ENCODE measurements around the gene RNF187. TPM values are rescaled to one million over a fixed set of nuclear protein-coding genes. Genes with fewer than 3 reads are reported as not detected.

RNF187 gene
- polyA plus RNA-seq, 2 of the 4 experiments (the other 2 are of a cell fraction): 64.5 to 82.8 TPM

DNA sequence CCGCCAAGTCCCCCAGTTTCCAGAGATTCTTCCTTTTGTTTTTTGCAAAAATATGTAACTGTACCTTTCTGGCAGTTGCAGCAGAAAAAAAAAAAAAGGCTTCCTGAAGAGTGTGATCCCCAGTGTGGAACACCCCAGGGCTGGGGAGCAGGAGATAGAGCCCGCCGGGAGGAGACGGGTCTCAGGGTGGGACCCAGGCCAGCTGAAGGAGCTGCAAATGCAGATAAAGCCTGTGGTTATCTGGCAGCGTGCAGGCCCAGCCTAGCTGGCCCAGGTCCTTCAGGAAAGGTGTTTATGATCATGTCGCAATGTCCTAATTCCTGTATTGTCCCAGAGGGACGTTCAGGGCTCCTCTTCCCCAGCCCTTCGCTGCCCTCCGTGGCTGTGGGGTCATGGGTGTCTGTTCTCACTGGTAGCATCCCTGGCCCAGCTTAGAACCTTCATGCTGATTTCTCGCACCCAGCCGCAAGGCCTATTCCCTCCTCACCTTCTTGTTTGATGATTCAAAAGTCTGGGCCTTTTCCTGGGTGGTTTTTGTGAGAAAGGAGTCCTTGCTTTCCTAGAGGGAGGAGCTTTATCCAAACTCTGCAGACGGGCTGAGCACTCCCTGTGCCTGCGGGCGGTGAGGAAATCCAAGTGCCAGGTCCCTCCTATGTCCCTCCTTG, 26.2 kb downstream of the RNF187 start:
- ChIA-PET POLR2A (no interaction called here), CTCF (interaction anchor here (0.9 to 6.6 kb wide), 9 partner anchors 8 to 514 kb away, joined by 3 to 64 read pairs (median 9); a partner anchor contains a TSS)
- FAIRE-seq (no peak), ATAC-seq (no peak), DNase-seq (ENCODE audit: low read depth in 1 of 2, low spot score in 1 of 2) (no peak)
- H3K4me2 ChIP-seq: no peak overlapping the region
- H3K9me3 ChIP-seq: no peaks in the 10 kb centered on the region
- TF ChIP-seq ZSCAN20 (CRISPR knock-in tag; IDR thresholded peaks at IDR 0.05) (no peak), CHD4 (IDR thresholded peaks at IDR 0.05; ENCODE audit: borderline replicate concordance) (no peak)
- TF ChIP-seq, protein P1, sequence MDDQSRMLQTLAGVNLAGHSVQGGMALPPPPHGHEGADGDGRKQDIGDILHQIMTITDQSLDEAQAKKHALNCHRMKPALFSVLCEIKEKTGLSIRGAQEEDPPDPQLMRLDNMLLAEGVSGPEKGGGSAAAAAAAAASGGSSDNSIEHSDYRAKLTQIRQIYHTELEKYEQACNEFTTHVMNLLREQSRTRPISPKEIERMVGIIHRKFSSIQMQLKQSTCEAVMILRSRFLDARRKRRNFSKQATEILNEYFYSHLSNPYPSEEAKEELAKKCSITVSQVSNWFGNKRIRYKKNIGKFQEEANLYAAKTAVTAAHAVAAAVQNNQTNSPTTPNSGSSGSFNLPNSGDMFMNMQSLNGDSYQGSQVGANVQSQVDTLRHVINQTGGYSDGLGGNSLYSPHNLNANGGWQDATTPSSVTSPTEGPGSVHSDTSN (IDR thresholded peaks at IDR 0.05): no peak
- TF ChIP-seq, protein P2, sequence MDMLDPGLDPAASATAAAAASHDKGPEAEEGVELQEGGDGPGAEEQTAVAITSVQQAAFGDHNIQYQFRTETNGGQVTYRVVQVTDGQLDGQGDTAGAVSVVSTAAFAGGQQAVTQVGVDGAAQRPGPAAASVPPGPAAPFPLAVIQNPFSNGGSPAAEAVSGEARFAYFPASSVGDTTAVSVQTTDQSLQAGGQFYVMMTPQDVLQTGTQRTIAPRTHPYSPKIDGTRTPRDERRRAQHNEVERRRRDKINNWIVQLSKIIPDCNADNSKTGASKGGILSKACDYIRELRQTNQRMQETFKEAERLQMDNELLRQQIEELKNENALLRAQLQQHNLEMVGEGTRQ (IDR thresholded peaks at IDR 0.05): no peak
- WGBS (ENCODE audit: missing lambda C conversion rate): 61% methylated on average over 13 of the region's 14 CpGs
- H3K4me1 ChIP-seq: no peaks in the 10 kb centered on the region
- H3K27ac ChIP-seq: no peak overlapping the region
- H3K4me3 ChIP-seq: no peak overlapping the region

DNA sequence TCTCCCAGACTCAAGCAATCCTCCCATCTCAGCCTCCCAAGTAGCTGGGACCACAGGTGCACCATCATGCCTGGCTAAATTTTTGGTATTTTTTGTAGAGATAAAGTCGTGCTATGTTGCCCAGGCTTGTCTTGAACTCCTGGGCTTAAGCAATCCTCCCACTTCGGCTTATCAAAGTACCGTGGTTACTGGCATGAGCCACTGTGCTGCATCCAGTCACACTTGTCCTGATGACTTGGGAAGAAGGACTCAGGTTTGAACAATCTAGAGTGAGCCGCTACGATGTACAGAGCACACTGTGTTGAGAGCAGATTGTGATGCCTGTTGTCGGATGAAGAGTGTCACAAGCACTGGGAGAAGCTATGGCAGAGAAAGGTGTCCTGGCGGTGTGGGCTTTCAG, 27.2 kb downstream of the RNF187 start:
- CTCF ChIA-PET: interaction anchor here (0.6 to 6.6 kb wide), 33 partner anchors 9 to 1512 kb away, joined by 3 to 64 read pairs (median 4); partner anchors contain the start of gene IBA57
- H3K9me3 ChIP-seq: no peaks in the 10 kb centered on the region

DNA sequence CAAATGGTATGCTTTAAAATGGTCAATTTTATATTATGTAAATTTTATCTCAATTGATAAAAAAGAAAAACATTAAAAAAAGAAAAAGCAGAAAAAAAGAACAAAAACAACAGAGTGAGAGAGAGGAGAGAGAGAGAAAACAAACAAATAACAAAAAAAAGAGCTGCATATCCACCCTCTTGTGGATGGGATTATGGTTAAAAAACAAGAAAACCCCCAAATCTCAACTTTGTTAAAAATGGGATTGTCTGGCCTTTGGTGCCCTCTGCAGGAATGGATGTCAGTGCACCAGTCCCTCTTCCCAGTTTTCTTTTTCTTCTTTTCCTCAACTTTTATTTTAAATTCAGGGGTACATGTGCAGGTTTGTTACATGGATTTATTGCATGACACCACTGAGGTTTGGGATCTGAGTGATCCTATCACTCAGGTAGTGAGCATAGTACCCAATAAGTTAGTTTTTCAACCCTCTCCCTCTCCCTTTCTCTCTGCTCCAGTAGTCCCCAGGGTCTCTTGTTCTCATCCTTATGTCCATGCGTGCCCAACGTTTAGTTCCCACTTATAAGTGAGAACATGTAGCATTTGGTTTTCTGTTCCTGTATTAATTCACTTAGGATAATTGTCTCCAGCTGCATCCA, 28.1 kb downstream of the RNF187 start:
- CTCF ChIA-PET: interaction anchor here (0.6 to 6.6 kb wide), 43 partner anchors 10 to 516 kb away, joined by 3 to 64 read pairs (median 4); partner anchors contain the start of genes IBA57 and TRIM11
- no peak overlapping the region for H3K4me3 ChIP-seq
- H3K9me3 ChIP-seq: no peaks in the 10 kb centered on the region
- POLR2A ChIA-PET: no interaction called here
- H3K4me2 ChIP-seq: no peak overlapping the region
- TF ChIP-seq SMC3 (IDR thresholded peaks at IDR 0.05) (peak; percentile 88), RFX5 (IDR thresholded peaks at IDR 0.05) (no peak), BHLHE40 (IDR thresholded peaks at IDR 0.05; ENCODE audit: low read depth, low read length) (no peak), KDM5A (IDR thresholded peaks at IDR 0.05) (no peak), ZSCAN20 (CRISPR knock-in tag; IDR thresholded peaks at IDR 0.05) (no peak), CHD2 (IDR thresholded peaks at IDR 0.05; ENCODE audit: low read length, partially characterized antibody) (no peak), NFE2L2 (conservative IDR thresholded peaks at IDR 0.05; ENCODE audit: low read length) (no peak), RARB (CRISPR knock-in tag; IDR thresholded peaks at IDR 0.05) (no peak), RAD21 (conservative IDR thresholded peaks at IDR 0.05 in 1 of 2, IDR thresholded peaks at IDR 0.05 in 1 of 2) (peak; percentile 95), CBX8 (IDR thresholded peaks at IDR 0.05) (no peak), FOSL2 (IDR thresholded peaks at IDR 0.05) (no peak), FOSL2 (CRISPR knock-in tag; IDR thresholded peaks at IDR 0.05) (no peak), MAFK (IDR thresholded peaks at IDR 0.05; ENCODE audit: partially characterized antibody) (no peak), FOXS1 (CRISPR knock-in tag; IDR thresholded peaks at IDR 0.05) (no peak), POLR2A (IDR thresholded peaks at IDR 0.05; ENCODE audit: low read length) (no peak), FOSB (CRISPR knock-in tag; IDR thresholded peaks at IDR 0.05) (no peak), ESRRA (IDR thresholded peaks at IDR 0.05; ENCODE audit: borderline replicate concordance, low read length) (no peak)
- TF ChIP-seq, protein P2 (IDR thresholded peaks at IDR 0.05): no peak
- TF ChIP-seq, protein P3, sequence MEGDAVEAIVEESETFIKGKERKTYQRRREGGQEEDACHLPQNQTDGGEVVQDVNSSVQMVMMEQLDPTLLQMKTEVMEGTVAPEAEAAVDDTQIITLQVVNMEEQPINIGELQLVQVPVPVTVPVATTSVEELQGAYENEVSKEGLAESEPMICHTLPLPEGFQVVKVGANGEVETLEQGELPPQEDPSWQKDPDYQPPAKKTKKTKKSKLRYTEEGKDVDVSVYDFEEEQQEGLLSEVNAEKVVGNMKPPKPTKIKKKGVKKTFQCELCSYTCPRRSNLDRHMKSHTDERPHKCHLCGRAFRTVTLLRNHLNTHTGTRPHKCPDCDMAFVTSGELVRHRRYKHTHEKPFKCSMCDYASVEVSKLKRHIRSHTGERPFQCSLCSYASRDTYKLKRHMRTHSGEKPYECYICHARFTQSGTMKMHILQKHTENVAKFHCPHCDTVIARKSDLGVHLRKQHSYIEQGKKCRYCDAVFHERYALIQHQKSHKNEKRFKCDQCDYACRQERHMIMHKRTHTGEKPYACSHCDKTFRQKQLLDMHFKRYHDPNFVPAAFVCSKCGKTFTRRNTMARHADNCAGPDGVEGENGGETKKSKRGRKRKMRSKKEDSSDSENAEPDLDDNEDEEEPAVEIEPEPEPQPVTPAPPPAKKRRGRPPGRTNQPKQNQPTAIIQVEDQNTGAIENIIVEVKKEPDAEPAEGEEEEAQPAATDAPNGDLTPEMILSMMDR (IDR thresholded peaks at IDR 0.05): peak; percentile 94
- TF ChIP-seq, protein P4, sequence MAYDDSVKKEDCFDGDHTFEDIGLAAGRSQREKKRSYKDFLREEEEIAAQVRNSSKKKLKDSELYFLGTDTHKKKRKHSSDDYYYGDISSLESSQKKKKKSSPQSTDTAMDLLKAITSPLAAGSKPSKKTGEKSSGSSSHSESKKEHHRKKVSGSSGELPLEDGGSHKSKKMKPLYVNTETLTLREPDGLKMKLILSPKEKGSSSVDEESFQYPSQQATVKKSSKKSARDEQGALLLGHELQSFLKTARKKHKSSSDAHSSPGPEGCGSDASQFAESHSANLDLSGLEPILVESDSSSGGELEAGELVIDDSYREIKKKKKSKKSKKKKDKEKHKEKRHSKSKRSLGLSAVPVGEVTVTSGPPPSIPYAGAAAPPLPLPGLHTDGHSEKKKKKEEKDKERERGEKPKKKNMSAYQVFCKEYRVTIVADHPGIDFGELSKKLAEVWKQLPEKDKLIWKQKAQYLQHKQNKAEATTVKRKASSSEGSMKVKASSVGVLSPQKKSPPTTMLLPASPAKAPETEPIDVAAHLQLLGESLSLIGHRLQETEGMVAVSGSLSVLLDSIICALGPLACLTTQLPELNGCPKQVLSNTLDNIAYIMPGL (CRISPR knock-in tag; IDR thresholded peaks at IDR 0.05; ENCODE audit: borderline replicate concordance): no peak
- FAIRE-seq: no peak
- no peaks in the 10 kb centered on the region for H3K4me1 ChIP-seq
- DNase-seq (ENCODE audit: low read depth in 1 of 2, low spot score in 1 of 2): peak; percentile 55 to 60
- 2% methylated on average over 2 of the region's 2 CpGs for WGBS (ENCODE audit: missing lambda C conversion rate)
- H3K27ac ChIP-seq: no peak overlapping the region
- ATAC-seq: peak; percentile 47 to 83; a peak in 3 of 6 replicates

More for the DNA sequence above, 27.2 kb downstream of the RNF187 start:
- H3K4me3 ChIP-seq: no peak overlapping the region
- H3K4me1 ChIP-seq: no peaks in the 10 kb centered on the region
- POLR2A ChIA-PET: no interaction called here
- FAIRE-seq (no peak), DNase-seq (ENCODE audit: low read depth in 1 of 2, low spot score in 1 of 2) (no peak), ATAC-seq (no peak)
- H3K4me2 ChIP-seq: no peak overlapping the region
- WGBS (ENCODE audit: missing lambda C conversion rate): 51% methylated on average over 7 of the region's 7 CpGs
- TF ChIP-seq EHMT2 (IDR thresholded peaks at IDR 0.05; ENCODE audit: low read depth) (no peak), NPAS2 (CRISPR knock-in tag; IDR thresholded peaks at IDR 0.05; ENCODE audit: borderline replicate concordance) (no peak), CHD4 (IDR thresholded peaks at IDR 0.05; ENCODE audit: borderline replicate concordance) (no peak)
- TF ChIP-seq, protein P5, sequence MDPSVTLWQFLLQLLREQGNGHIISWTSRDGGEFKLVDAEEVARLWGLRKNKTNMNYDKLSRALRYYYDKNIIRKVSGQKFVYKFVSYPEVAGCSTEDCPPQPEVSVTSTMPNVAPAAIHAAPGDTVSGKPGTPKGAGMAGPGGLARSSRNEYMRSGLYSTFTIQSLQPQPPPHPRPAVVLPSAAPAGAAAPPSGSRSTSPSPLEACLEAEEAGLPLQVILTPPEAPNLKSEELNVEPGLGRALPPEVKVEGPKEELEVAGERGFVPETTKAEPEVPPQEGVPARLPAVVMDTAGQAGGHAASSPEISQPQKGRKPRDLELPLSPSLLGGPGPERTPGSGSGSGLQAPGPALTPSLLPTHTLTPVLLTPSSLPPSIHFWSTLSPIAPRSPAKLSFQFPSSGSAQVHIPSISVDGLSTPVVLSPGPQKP (IDR thresholded peaks at IDR 0.05; ENCODE audit: low read depth, low read length): no peak
- no peak overlapping the region for H3K27ac ChIP-seq

Measured in A549 (cell line).